Smooth muscle cell of the coronary artery (primary cell): ENCODE results near the gene TMEM208. TPM values are rescaled to one million over a fixed set of nuclear protein-coding genes. Genes with fewer than 3 reads are reported as not detected.

Source experiments
- total RNA-seq: library from RNA; depleted of rRNA; stranded (reverse); fragments of >200 nt; gene quantifications from 2 replicates; pipeline ENCODE4 v1.2.3, GENCODE V29; 2014; ENCODE audit warnings: low replicate concordance

TMEM208 gene
- total RNA-seq, result 34.5 and 36.6 TPM in 2 replicates

GRCh38 chr16:67226804-67227566, at the start of gene TMEM208:
Gene TMEM208, plus strand, starts transcription at chr16:67227130. Its CDS starts 89 bp downstream, at chr16:67227219.

GRCh38 chr16:67183627-67184452, 43.1 kb upstream of the TMEM208 start, which contains the start of gene MATCAP1:
Gene MATCAP1, minus strand, starts transcription at chr16:67183963. Its CDS starts 3,353 bp downstream, at chr16:67180610.

GRCh38 chr16:67190041-67190440, 36.9 kb upstream of the TMEM208 start, which contains the start of gene EXOC3L1:
Gene EXOC3L1, minus strand, starts transcription at chr16:67190136. Its CDS starts 460 bp downstream, at chr16:67189676.

GRCh38 chr16:67191995-67192681, 34.8 kb upstream of the TMEM208 start, which contains the start of gene E2F4:
Gene E2F4, plus strand, starts transcription at chr16:67192155. Its CDS starts 73 bp downstream, at chr16:67192228.

GRCh38 chr16:67199011-67199807, 27.7 kb upstream of the TMEM208 start, which contains the start of gene ELMO3:
Gene ELMO3, plus strand, starts transcription at chr16:67199131. Its CDS starts 196 bp downstream, at chr16:67199327.

GRCh38 chr16:67247192-67248072, 20.5 kb downstream of the TMEM208 start, which contains the start of gene FHOD1:
Gene FHOD1, minus strand, starts transcription at chr16:67247481. Its CDS starts 71 bp downstream, at chr16:67247410.

DNA sequence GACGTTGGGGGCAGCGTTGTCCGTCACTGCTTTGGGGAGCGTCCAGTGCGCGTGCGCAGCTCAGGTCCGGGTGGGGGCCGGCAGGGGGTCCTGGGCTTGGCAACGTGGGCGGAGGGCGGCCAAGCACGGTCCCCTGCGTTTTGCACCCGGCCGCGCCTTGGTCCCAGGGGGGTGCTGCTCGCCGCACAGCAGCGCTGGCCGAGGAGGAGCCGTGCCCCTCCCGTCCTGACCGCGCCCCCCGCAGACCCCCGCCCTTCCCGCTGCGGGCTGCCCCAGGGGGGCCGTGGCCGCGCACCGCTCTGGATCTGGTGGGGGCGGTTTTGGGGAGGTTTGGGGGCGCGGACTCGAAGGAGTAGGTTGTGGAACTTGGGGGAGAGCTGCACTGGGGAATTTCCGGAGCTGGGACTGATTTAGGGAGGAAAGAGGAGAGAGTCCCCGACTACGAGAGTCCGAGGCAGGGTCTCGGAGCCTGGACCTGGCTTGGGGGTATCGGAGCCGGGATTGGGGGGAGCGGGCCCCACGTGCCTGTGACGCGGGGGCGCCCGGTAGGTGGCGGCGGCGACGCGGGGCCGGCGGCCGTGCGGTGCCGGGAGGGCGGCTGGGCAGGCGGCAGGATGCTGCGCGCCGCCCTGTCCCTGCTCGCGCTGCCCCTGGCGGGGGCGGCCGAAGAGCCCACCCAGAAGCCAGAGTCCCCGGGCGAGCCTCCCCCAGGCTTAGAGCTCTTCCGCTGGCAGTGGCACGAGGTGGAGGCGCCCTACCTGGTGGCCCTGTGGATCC, 21.7 kb downstream of the TMEM208 start, which contains the start of gene SLC9A5:
TSS of gene SLC9A5 (plus strand) at position 579 of the 777 bp plus-strand sequence. CDS start at position 615, 36 bp downstream.

Other genes with a start within 250 kb of the TMEM208 start
- 0.90 and 3.3 TPM in 2 replicates for gene CES4A, start 238.5 kb upstream of the TMEM208 start, total RNA-seq
- 92.9 and 108 TPM in 2 replicates for gene CBFB, start 198.0 kb upstream of the TMEM208 start, total RNA-seq
- 9.6 and 12.0 TPM in 2 replicates for gene PHAF1, start 117.2 kb upstream of the TMEM208 start, total RNA-seq
- 26.5 and 26.8 TPM in 2 replicates for gene B3GNT9, start 76.1 kb upstream of the TMEM208 start, total RNA-seq
- gene TRADD, start 67.2 kb upstream of the TMEM208 start, total RNA-seq, result 19.4 TPM in 2 replicates
- 7.2 and 8.4 TPM in 2 replicates for gene FBXL8, start 67.2 kb upstream of the TMEM208 start, total RNA-seq
- gene HSF4, start 62.4 kb upstream of the TMEM208 start, total RNA-seq, result 2.9 and 31.7 TPM in 2 replicates
- gene NOL3, start 56.6 kb upstream of the TMEM208 start, total RNA-seq, result 18.0 and 38.0 TPM in 2 replicates
- gene MATCAP1, start 43.2 kb upstream of the TMEM208 start, total RNA-seq, result 12.7 and 20.0 TPM in 2 replicates
- gene EXOC3L1, start 37.0 kb upstream of the TMEM208 start, total RNA-seq, result 0.47 TPM in 1 of 2 replicates, not detected in the other
- gene E2F4, start 35.0 kb upstream of the TMEM208 start, total RNA-seq, result 27.5 and 31.9 TPM in 2 replicates
- gene ELMO3, start 28.0 kb upstream of the TMEM208 start, total RNA-seq, result 0.12 and 0.45 TPM in 2 replicates
- 7.4 and 11.6 TPM in 2 replicates for gene FHOD1, start 20.4 kb downstream of the TMEM208 start, total RNA-seq
- 0.23 and 1.5 TPM in 2 replicates for gene SLC9A5, start 21.8 kb downstream of the TMEM208 start, total RNA-seq
- gene PLEKHG4, start 52.4 kb downstream of the TMEM208 start, total RNA-seq, result 2.0 and 11.7 TPM in 2 replicates
- not detected in 2 replicates for gene KCTD19, start 99.6 kb downstream of the TMEM208 start, total RNA-seq
- gene LRRC36, start 99.7 kb downstream of the TMEM208 start, total RNA-seq, result not detected in 2 replicates
- 1.5 and 2.3 TPM in 2 replicates for gene TPPP3, start 166.4 kb downstream of the TMEM208 start, total RNA-seq
- 2.8 and 4.3 TPM in 2 replicates for gene ZDHHC1, start 189.3 kb downstream of the TMEM208 start, total RNA-seq
- gene HSD11B2, start 204.0 kb downstream of the TMEM208 start, total RNA-seq, result not detected in 2 replicates